Measurements from ENCODE around the gene KMT2D.

KMT2D gene

DNA sequence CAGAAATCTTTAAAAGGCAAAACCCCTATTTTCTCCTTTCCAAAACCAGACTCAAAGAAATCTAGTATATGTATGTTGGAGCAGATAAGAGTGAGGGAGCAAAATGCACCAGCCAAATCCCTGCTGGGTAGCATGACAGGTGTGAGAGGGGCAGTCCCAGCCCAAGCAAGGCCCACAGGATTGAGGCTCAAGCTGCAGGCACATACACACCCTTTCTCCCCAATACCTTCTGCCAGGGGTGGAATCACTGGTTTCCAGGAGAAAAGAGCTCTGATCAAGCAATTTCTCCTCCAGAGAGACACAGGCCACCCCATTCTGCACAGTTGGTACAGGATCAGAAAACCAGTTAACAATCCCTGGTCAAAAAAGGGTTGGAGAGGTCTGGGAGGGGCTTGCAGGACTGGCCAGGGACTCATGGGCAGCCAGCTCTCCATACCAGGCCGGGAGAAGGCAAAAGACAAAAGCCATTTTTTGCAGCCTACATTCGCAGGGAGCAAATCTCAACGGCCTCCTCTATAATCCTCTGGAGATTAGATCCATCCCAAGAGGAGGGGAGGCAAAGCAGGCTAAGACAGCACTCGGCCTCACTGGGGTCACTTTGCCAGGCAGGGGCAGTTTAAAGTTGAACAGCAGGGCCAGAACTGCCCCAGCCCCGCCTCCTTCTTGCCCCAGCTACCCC, 2.1 kb downstream of the KMT2D start:
- no peak for TF ChIP-seq CTCF (IDR thresholded peaks at IDR 0.05; ENCODE audit: low read depth, low read length, missing control alignments)
- peak overlapping the region; percentile 92 for H3K4me3 ChIP-seq (replicated peaks; ENCODE audit: low read depth, low read length)
- DNase-seq (ENCODE audit: extremely low read depth, low read depth), result no peak

DNA sequence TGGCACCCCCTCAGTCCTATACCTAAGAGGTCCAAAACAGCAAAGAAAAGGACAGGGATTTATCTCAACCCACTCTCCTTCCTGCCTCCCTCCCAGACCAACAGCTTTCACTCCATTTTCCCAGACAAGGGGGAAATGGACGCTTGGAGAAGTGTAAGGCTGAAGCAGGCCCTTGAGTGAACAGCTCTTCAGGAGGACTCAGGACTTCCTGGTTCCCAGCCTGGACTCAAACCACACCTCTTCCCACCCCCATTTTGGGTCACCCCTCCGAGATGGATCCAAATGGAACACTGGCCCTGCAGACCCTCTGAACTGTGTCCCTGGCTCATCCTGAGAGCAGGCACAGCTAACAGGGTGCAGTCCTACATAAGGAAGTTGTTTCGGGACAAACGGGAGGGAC, 2.7 kb downstream of the KMT2D start:
- no peak for TF ChIP-seq CTCF (IDR thresholded peaks at IDR 0.05; ENCODE audit: low read depth, low read length, missing control alignments)
- DNase-seq (ENCODE audit: extremely low read depth, low read depth), result no peak
- H3K4me3 ChIP-seq (replicated peaks; ENCODE audit: low read depth, low read length), result peak overlapping the region; percentile 92

GRCh38 chr12:49055978-49056754, 4.4 kb downstream of the KMT2D start:
- peak overlapping the region; percentile 92 for H3K4me3 ChIP-seq (replicated peaks; ENCODE audit: low read depth, low read length)
- no peak for TF ChIP-seq CTCF (IDR thresholded peaks at IDR 0.05; ENCODE audit: low read depth, low read length, missing control alignments)
- DNase-seq (ENCODE audit: extremely low read depth, low read depth), result peak; percentile 48

- no peak overlapping the region for H3K4me3 ChIP-seq (replicated peaks; ENCODE audit: low read depth, low read length)
- no peak for DNase-seq (ENCODE audit: extremely low read depth, low read depth)
- TF ChIP-seq CTCF (IDR thresholded peaks at IDR 0.05; ENCODE audit: low read depth, low read length, missing control alignments), result no peak
Observed at GRCh38 chr12:49055092-49055491, 5.5 kb downstream of the KMT2D start.

- no peak for TF ChIP-seq CTCF (IDR thresholded peaks at IDR 0.05; ENCODE audit: low read depth, low read length, missing control alignments)
- no peak for DNase-seq (ENCODE audit: extremely low read depth, low read depth)
- no peak overlapping the region for H3K4me3 ChIP-seq (replicated peaks; ENCODE audit: low read depth, low read length)
Observed at GRCh38 chr12:49054524-49054923, 6.1 kb downstream of the KMT2D start.

GRCh38 chr12:49054096-49054495, 6.5 kb downstream of the KMT2D start:
- DNase-seq (ENCODE audit: extremely low read depth, low read depth), result no peak
- no peak for TF ChIP-seq CTCF (IDR thresholded peaks at IDR 0.05; ENCODE audit: low read depth, low read length, missing control alignments)
- H3K4me3 ChIP-seq (replicated peaks; ENCODE audit: low read depth, low read length), result no peak overlapping the region
